HCT116 (cell line): ENCODE measurements around the gene HMBS. TPM values are rescaled to one million over a fixed set of nuclear protein-coding genes. Genes with fewer than 3 reads are reported as not detected.

Experiments used
- ATF3 ChIP-seq: IDR thresholded peaks from 2 replicates; pipeline ENCODE4 v1.6.1; 2012
- CBX3 ChIP-seq: IDR thresholded peaks from 2 replicates; pipeline ENCODE4 v1.6.1; 2012; ENCODE audit warnings: low read depth
- EZH2phosphoT487 ChIP-seq: fragments of 200-600 bp; IDR thresholded peaks from 2 replicates; pipeline ENCODE4 v1.6.1; 2018; ENCODE audit warnings: antibody characterized with exemption, borderline replicate concordance
- MAX ChIP-seq: IDR thresholded peaks from 2 replicates; pipeline ENCODE4 v1.6.1; 2012
- POLR2A ChIP-seq: IDR thresholded peaks from 2 replicates; pipeline ENCODE4 v1.7.0; 2011; ENCODE audit warnings: borderline replicate concordance; ENCODE audit not compliant: insufficient read depth, insufficient read length; ENCODE audit errors: extremely low read depth
- REST ChIP-seq: IDR thresholded peaks from 2 replicates; pipeline ENCODE4 v1.6.1; 2012; ENCODE audit warnings: low read depth
- SIN3A ChIP-seq: IDR thresholded peaks from 2 replicates; pipeline ENCODE4 v1.6.1; 2012; ENCODE audit warnings: low read depth
- SP1 ChIP-seq: IDR thresholded peaks from 2 replicates; pipeline ENCODE4 v1.6.1; 2012; ENCODE audit warnings: low read depth
- YY1 ChIP-seq: IDR thresholded peaks from 2 replicates; pipeline ENCODE4 v1.6.1; 2011; ENCODE audit warnings: low read length, low read depth, moderate library complexity, mild to moderate bottlenecking; ENCODE audit not compliant: insufficient replicate concordance; ENCODE audit errors: extremely low read depth
- ZFX ChIP-seq: fragments of 450-650 bp; IDR thresholded peaks from 2 replicates; pipeline ENCODE4 v1.6.1; 2017
- total RNA-seq: library from RNA; stranded (reverse); gene quantifications from one replicate; pipeline ENCODE4 v1.2.1, GENCODE V29; 2021; ENCODE audit not compliant: unreplicated experiment

Gene HMBS
- total RNA-seq, 1 experiment from 2014 or later: 69.0 TPM

- TF ChIP-seq SP1: peak; percentile 94
- no peak for TF ChIP-seq SIN3A
- TF ChIP-seq MAX: peak; percentile 94
- TF ChIP-seq ATF3: no peak
- peak; percentile 15; the same call in 1 of the 2 replicates for TF ChIP-seq ZFX
- TF ChIP-seq REST: no peak
- TF ChIP-seq POLR2A: peak; percentile 84
- no peak for TF ChIP-seq CBX3
- no peak for TF ChIP-seq YY1
- no peak for TF ChIP-seq EZH2phosphoT487
Observed at GRCh38 chr11:119121008-119121810, 36.5 kb downstream of the HMBS start, which contains the start of gene HINFP (continued).
